Dendritic cell treated with granulocyte-macrophage colony-stimulating factor and Interleukin-4, amounts not matched to agents 40 ng/mL and 50 ng/mL, for 4 days (primary cell): ENCODE results near the gene SEC14L3.
A peak's percentile ranks its signal among the peaks of the same experiment; 100 is the strongest.

Experiments
- H3K27ac Mint-ChIP-seq: one replicate; pipeline ENCODE4 v1.8.0; 2022; ENCODE audit warnings: mild to moderate bottlenecking, mixed read lengths
- H3K27me3 Mint-ChIP-seq: one replicate; pipeline ENCODE4 v1.8.0; 2022; ENCODE audit warnings: mild to moderate bottlenecking, mixed read lengths
- H3K36me3 Mint-ChIP-seq: one replicate; pipeline ENCODE4 v1.8.0; 2022; ENCODE audit warnings: low read depth, mixed read lengths
- H3K4me1 Mint-ChIP-seq: one replicate; pipeline ENCODE4 v1.8.0; 2022; ENCODE audit warnings: low read depth, mixed read lengths
- H3K4me3 Mint-ChIP-seq: one replicate; pipeline ENCODE4 v1.8.0; 2022; ENCODE audit warnings: mild to moderate bottlenecking, moderate library complexity, mixed read lengths
- H3K9me3 Mint-ChIP-seq: one replicate; pipeline ENCODE4 v1.8.0; 2022; ENCODE audit warnings: mixed read lengths
- intact Hi-C: fragments of 100-400 bp; cut with micrococcal nuclease; formaldehyde crosslinking; loops from one replicate; pipeline ENCODE4 v1.15.0; 2022

SEC14L3 gene

DNA sequence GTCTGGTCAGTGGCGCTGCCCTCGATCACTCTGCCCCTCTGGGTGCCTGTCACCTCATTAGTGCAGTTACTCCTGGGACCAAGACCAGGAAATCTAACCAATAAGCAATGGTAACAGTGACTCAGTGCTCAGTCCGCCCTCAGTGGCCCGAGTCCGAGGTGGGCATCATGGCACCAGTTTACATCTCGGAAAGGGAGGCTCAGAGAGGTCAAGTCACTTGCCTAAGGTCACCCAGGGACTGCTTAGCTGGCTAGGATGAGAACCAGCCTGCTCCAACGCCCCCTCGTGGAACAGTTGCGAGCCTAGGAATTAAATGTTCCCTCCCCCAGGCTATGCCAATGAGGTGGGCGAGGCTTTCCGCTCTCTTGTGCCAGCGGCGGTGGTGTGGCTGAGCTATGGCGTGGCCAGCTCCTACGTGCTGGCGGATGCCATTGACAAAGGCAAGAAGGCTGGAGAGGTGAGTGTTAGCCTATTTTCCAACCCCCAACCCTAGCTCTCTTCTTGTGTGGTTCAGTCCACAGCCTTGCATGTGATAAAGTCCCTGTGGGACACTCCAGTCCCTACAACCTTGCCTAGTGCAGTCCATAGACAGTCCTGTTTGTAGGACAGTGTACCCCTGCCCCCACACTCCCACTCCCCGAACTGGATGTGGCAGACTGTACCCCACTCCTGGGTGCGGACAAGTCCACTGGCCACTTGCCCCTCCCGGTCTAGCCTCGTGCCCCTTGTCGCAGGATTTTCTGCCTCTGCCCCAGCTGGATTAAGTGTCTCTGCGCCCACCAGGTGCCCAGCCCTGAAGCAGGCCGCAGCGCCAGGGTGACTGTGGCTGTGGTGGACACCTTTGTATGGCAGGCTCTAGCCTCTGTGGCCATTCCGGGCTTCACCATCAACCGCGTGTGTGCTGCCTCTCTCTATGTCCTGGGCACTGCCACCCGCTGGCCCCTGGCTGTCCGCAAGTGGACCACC is 45.1 kb downstream of the SEC14L3 start:
- H3K4me3 Mint-ChIP-seq: peak overlapping the region; percentile 97
- H3K27ac Mint-ChIP-seq: peak overlapping the region; percentile 91
- peaks cover 50% of the 10 kb centered on the region for H3K4me1 Mint-ChIP-seq
- peaks cover 47% of the 10 kb centered on the region for H3K36me3 Mint-ChIP-seq
- H3K9me3 Mint-ChIP-seq: no peaks in the 10 kb centered on the region
- H3K27me3 Mint-ChIP-seq: no peaks in the 10 kb centered on the region
- intact Hi-C loops: loop anchor here (1.0 kb wide), 1 partner anchor 35 kb away; no protein-coding TSS in a partner anchor

DNA sequence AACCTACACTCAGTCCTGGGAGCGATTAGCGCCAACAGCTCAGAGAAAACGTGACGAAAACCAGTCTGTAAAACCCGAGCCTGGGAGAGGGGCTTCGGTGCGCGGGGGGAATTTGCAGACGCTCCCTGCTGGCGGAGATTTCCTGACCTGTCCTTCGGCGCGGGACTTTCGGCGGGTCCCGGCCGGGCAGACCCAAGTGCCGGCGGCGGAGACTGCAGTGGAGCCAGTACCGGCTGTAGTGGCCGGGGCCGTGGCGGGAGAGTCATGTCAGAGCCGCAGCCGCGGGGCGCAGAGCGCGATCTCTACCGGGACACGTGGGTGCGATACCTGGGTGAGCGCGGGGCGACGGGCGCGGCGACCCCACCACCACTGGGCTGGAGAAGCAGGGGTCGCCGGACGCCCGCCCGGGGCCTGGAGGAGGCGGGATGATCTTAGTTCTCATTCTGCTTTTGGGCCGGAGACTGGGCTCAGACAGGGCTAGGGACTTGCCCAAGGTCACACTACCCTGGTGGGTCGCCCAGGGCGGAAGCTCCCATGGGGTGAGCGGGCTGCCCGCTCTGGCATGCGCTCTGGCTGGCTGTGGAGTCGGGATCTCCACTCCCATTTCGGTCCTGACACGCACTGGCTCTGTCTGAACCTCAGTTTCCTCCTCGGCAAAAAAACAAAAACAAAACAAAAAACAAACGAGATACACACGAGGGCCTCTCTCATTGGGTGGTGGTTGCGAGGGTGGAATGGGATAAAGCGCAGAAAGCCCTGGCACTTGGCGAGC is 46.0 kb downstream of the SEC14L3 start, which contains the start of gene MTFP1:
Gene MTFP1, plus strand, starts transcription at position 153 of the 772 bp plus-strand sequence. Its CDS starts 112 bp downstream, at position 265.
- H3K4me1 Mint-ChIP-seq: peaks cover 53% of the 10 kb centered on the region
- H3K36me3 Mint-ChIP-seq: peaks cover 47% of the 10 kb centered on the region
- H3K9me3 Mint-ChIP-seq: no peaks in the 10 kb centered on the region
- H3K4me3 Mint-ChIP-seq: peak within 1 kb of the TSS; percentile 97
- H3K27me3 Mint-ChIP-seq: no peaks in the 10 kb centered on the region
- peak within 1 kb of the TSS; percentile 91 for H3K27ac Mint-ChIP-seq
- intact Hi-C loops: loop anchor here (1.0 to 2.0 kb wide), 2 partner anchors 35 to 69 kb away; partner anchors contain the start of genes CCDC157 and SF3A1

DNA sequence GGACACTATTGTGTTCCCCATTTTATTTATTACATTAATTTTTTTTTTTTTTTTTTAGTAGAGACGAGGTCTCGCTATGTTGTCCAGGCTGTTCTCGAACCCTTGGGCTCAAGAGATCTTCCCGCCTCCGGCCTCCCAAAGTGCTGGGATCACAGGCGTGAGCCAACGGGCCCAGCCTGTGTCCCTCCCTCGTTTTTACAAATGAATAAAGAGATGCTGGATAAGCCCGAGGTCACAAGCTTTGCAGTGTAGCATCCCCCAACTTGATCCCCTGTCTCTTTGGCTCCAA is 46.5 kb downstream of the SEC14L3 start:
- H3K4me3 Mint-ChIP-seq: peak overlapping the region; percentile 97
- H3K4me1 Mint-ChIP-seq: peaks cover 59% of the 10 kb centered on the region
- H3K27ac Mint-ChIP-seq: peak overlapping the region; percentile 91
- H3K9me3 Mint-ChIP-seq: no peaks in the 10 kb centered on the region
- peaks cover 45% of the 10 kb centered on the region for H3K36me3 Mint-ChIP-seq
- intact Hi-C loops: loop anchor here (2.0 kb wide), 1 partner anchor 68 kb away; the partner anchor contains the start of genes CCDC157 and SF3A1
- H3K27me3 Mint-ChIP-seq: no peaks in the 10 kb centered on the region

DNA sequence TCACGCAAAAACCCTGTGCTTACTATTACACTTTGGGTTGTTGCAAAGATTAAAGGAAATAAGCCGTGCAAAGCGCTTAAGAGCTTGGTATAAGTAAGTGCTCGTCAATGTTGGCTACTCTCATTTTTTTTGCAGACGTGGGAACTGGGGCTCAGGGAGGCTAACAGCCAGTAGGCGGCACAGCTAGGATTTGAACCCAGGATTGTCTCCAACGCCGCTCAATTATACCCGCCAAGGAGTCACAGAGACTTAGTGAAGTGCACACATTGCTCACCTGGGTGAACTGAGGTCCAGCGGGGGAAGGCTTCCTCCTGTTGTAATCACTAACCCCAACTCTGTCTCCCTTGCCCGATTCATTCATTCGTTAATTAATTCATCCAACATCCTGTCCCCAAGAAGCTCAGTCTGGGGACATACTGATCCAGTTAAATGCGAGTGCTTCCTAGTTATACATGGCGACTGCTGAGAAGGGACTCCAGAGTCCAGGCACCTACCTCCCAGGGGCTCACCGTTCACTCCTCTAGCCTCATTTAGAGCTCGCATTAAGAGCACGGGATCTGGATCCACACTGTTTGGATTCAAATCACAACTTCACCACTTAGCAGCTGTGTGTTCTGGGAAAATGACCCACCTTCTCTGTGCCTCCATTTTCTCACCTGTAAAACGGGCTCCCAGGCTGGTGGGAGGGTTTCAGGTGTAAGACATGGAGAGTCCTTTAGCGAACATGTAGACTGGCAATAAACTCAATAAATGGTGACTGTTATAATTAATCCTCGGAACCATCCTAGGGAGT is 47.1 kb downstream of the SEC14L3 start:
- peak overlapping the region; percentile 95 for H3K27ac Mint-ChIP-seq
- H3K36me3 Mint-ChIP-seq: peaks cover 40% of the 10 kb centered on the region
- no peaks in the 10 kb centered on the region for H3K9me3 Mint-ChIP-seq
- peak overlapping the region; percentile 88 for H3K4me3 Mint-ChIP-seq
- H3K4me1 Mint-ChIP-seq: peaks cover 59% of the 10 kb centered on the region
- no peaks in the 10 kb centered on the region for H3K27me3 Mint-ChIP-seq
- intact Hi-C loops: loop anchor here (2.0 kb wide), 1 partner anchor 68 kb away; the partner anchor contains the start of genes CCDC157 and SF3A1

DNA sequence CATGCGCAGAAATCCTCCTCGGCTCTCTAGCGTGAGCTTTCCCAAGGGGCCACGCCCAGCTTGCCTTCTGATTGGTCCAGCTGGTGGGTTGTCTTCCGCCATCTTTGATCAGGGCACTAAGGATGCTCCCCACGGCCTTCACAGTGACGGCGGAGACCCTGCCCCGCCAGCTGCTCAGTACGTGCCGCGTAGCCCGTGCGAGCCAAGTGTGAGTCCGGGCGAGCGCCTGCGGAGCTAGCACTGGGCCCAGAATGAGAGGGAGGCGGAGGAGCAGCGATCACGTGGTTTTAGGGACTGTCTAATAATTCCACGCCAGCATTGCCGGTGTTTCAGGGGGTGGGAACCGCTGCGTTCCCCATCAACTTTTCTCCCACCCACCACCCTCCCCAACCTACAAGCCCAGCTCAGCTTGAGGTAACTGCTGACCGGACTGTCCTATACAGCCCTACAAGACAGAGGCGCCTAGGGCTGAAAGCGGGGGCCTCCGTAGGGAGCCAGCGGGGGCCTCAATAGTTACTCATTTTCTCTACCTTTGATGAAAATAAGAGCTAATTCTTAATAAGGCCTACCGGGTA is 47.8 kb downstream of the SEC14L3 start:
- peaks cover 59% of the 10 kb centered on the region for H3K4me1 Mint-ChIP-seq
- H3K36me3 Mint-ChIP-seq: peaks cover 39% of the 10 kb centered on the region
- H3K27ac Mint-ChIP-seq: peak overlapping the region; percentile 95
- H3K27me3 Mint-ChIP-seq: no peaks in the 10 kb centered on the region
- intact Hi-C loops: loop anchor here (2.0 kb wide), 1 partner anchor 67 kb away; the partner anchor contains the start of genes CCDC157 and SF3A1
- peak overlapping the region; percentile 88 for H3K4me3 Mint-ChIP-seq
- no peaks in the 10 kb centered on the region for H3K9me3 Mint-ChIP-seq

DNA sequence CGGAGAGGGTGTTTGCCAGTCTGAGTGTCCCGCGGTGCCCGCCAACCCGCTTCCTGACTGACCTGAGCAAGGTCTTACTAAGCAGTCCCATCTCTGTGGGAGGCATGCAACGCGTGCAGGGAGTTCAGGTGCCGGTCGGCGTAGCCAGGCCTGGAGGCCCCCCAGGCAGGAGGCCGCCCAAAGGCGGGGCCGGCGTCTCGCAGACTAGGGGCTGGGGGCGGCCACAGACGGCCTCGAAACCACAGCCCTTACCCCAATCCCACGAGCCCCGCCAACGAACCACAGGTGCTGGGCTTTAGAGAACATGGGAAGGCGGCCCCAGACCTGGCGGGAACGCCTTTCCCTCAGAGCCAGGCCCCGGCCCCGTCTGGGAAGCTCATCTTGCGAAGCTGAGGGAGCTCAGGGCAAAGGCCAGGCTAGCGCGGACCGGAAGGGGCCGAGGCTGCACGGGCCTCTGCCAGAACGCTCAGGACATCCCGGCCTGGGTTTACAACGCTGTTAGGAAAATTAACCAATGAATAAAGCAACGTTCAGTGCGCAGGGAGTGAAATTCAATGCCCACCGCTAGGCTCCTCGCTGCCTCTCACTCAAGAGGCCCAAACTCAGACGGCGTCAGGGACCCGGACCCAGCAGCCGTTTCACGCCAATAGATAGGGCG is 48.4 kb downstream of the SEC14L3 start:
- H3K9me3 Mint-ChIP-seq: no peaks in the 10 kb centered on the region
- peaks cover 39% of the 10 kb centered on the region for H3K36me3 Mint-ChIP-seq
- intact Hi-C loops: no loop called here
- H3K4me3 Mint-ChIP-seq: peak overlapping the region; percentile 88
- peak overlapping the region; percentile 95 for H3K27ac Mint-ChIP-seq
- H3K4me1 Mint-ChIP-seq: peaks cover 59% of the 10 kb centered on the region
- H3K27me3 Mint-ChIP-seq: no peaks in the 10 kb centered on the region

DNA sequence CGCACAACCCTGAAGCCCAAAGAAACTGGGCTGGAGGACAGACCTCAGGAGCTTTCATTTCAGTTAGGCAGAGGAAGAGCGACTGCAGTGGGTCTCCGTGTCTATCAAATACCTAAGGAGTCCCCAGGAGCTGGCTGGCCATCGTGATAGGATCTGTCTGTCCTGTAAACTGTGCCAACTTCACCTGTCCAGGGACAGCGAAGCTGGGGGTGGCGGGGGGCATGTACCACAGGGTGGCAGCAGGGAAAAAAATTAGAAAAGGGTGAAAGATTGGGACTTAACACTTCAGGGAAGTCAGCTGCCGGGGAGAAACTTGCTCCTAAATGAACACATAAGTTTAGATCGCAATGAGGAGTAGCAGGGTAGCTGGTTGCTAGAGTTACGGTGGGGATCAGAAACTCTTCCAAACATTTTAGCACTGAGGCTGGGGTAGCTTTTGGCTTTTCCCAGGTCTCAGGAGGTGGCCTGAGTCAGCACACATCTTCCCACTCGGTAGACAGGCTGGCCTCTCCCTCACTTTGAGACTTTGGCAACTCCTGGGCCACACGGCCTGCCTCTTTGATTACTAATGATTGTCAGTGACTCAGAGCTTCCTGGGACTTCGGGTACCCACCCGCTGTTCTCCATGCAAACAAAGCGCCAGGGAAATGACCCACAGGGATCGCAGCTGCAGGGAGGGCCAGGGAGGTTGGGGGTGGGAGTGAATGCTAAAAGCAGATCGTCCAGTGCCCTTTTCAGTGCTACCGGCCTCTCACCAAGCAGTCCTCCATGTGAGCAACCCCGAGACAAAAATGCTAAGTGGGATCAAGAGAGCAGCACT is 49.1 kb downstream of the SEC14L3 start:
- Mint-ChIP-seq H3K27ac (peak overlapping the region; percentile 95), H3K9me3 (no peaks in the 10 kb centered on the region), H3K4me1 (peaks cover 57% of the 10 kb centered on the region), H3K36me3 (peaks cover 39% of the 10 kb centered on the region), H3K4me3 (peak overlapping the region; percentile 88), H3K27me3 (no peaks in the 10 kb centered on the region)
- intact Hi-C loops: no loop called here

DNA sequence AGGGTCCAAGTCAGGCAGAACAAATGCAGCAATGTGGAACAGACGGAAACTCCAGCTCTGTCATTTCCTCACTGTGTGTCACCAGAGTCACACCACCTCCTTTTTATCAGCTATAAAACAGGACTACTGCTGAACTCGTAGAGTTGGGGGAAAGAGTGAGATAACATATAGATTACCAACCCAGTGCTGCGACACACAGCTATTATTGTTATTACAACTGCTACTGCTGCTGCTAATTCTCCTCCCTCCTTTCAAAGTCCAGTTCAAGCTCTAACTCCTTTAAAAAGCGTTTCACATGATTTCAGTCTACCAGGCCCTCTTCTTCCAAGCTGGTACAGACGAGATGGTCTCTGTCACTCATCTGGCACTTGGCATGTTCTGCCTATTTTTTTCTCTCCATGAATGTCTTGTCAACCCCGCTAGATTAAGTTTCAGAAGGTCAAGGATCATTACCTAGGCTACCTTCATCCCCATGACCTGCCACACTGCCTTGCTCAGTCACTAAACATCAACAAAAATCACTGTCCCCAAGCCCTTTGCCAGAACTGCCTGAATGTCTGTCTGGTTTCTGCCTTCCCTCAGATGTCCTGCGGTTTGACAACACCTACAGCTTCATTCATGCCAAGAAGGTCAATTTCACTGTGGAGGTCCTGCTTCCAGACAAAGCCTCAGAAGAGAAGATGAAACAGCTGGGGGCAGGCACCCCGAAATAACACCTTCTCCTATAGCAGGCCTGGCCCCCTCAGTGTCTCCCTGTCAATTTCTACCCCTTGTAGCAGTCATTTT is 49.9 kb downstream of the SEC14L3 start:
- Mint-ChIP-seq H3K27ac (peak overlapping the region; percentile 95), H3K4me3 (peak overlapping the region; percentile 88), H3K36me3 (peaks cover 32% of the 10 kb centered on the region), H3K27me3 (no peaks in the 10 kb centered on the region), H3K9me3 (no peaks in the 10 kb centered on the region), H3K4me1 (peaks cover 49% of the 10 kb centered on the region)
- intact Hi-C loops: no loop called here

DNA sequence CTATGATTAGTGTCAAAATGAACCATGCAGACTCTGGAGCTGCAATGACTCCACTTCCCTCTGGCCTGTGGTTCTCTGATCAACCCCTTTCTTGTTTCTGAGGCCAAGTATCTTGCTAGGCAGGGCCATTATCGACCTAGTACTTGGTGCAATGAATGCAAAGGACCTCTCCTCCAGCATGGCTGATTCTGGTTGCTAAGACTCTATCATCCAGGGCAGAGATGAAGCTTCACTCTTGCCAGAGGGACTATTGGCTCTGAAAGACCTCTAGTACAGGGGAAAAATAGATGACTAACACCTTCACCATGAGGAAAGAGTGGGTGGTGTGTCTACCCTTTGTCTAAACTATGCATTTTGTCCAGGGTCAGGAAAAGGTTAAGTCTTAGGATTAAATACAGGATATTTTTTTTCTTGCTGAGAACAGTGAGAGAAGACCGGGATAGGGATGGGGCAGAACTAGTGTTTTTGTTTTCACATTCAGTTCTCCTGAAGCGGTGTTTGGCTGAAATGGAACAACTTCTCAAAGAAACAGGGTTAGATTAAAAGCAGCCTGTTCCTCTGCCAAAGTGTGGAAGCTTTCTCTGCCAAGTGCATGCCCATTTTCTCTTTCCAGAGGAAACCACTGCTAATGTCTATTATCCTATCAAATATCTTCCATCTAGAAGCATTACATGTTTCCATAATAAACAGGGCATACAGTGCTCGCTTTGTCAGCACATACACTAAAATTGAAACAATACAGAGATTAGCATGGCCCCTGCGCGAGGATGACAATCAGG is 51.3 kb downstream of the SEC14L3 start:
- Mint-ChIP-seq H3K9me3 (no peaks in the 10 kb centered on the region), H3K4me3 (no peak overlapping the region), H3K27me3 (no peaks in the 10 kb centered on the region), H3K27ac (no peak overlapping the region), H3K36me3 (peaks cover 34% of the 10 kb centered on the region), H3K4me1 (peaks cover 38% of the 10 kb centered on the region)
- intact Hi-C loops: no loop called here

DNA sequence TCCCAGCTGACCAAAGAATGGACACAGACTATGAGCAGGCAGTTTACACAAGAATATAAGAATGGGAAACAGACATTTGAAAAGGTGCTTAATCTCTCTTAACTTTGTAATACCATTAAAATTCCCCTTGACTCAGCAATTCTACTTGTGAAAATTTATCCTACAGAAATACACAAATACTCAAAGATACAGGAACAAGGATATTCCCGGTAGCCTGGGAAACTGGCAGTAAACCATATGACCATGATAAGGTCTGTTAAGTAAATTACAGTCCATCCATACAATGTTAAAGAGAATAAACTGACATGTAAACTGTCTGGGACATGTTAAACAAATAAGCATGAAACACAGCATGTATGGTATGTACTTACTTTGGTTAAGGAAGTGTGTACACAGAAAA is 55.0 kb downstream of the SEC14L3 start:
- Mint-ChIP-seq H3K4me1 (peaks cover 19% of the 10 kb centered on the region), H3K9me3 (no peaks in the 10 kb centered on the region), H3K36me3 (peaks cover 36% of the 10 kb centered on the region), H3K4me3 (no peak overlapping the region), H3K27ac (no peak overlapping the region), H3K27me3 (peaks cover 3% of the 10 kb centered on the region)
- intact Hi-C loops: no loop called here

DNA sequence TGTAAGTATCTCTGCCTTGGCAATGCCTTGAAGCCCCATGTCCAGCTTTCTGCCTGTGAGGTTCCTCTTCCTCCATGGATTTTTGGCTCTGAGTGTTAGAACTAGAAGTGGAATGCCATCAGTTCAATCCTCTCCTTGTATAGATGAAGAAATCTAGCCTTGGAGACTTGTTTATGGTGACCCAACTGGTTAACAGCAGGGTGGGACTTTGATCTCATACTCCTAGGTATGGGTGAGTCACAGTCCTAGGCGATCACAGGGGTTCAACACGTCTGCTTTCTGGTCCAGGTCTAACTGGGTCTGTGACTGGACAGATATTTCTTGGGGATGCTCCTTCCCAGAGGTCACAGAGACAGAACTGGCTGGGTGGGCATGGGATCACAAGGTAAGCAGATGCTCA is 55.4 kb downstream of the SEC14L3 start:
- Mint-ChIP-seq H3K36me3 (peaks cover 36% of the 10 kb centered on the region), H3K27ac (no peak overlapping the region), H3K27me3 (peaks cover 3% of the 10 kb centered on the region), H3K4me3 (no peak overlapping the region), H3K9me3 (no peaks in the 10 kb centered on the region), H3K4me1 (peaks cover 17% of the 10 kb centered on the region)
- intact Hi-C loops: no loop called here
